PC-9 (cell line): ENCODE measurements around the gene TAF6. TPM values are rescaled to one million over a fixed set of nuclear protein-coding genes. Genes with fewer than 3 reads are reported as not detected.

ENCODE experiments used
- BruUV-seq: library from RNA; stranded (reverse); fragments of 400-500 nt; replicated peaks from 2 replicates; lab custom pipeline; 2021; lab: Mats Ljungman, UMichigan
- CTCF ChIA-PET: fragments of 300-600 bp; sonication (Branson Sonifier 250); formaldehyde crosslinking; loops from one replicate; lab custom pipeline; 2022; ENCODE audit warnings: antibody characterized with exemption; lab: Charles Lee
- POLR2A ChIA-PET: fragments of 300-600 bp; sonication (Branson Sonifier 250); formaldehyde crosslinking; loops from one replicate; lab custom pipeline; 2022; ENCODE audit warnings: antibody characterized with exemption; ENCODE audit not compliant: unreplicated experiment; lab: Charles Lee
- DNase-seq, 2 experiments: peaks; one replicate each; pipeline versions ENCODE4 v3.0.0 to v3.0.0-alpha.2; 2015 to 2022; ENCODE audit warnings: mixed read lengths in 1 of 2
- H2AFZ ChIP-seq: fragments of 200-600 bp; sonication (generic); 2 replicates; pipeline ENCODE4 v1.8.1; 2017; ENCODE audit warnings: antibody characterized with exemption
- H3F3A ChIP-seq: fragments of 200-600 bp; sonication (generic); 2 replicates; pipeline ENCODE4 v1.8.1; 2017; ENCODE audit warnings: antibody characterized with exemption, mild to moderate bottlenecking, low read depth; ENCODE audit not compliant: insufficient read depth
- H3K27ac ChIP-seq: fragments of 200-600 bp; sonication (generic); 2 replicates; pipeline ENCODE4 v1.6.1; 2016; ENCODE audit warnings: mixed run types
- H3K27me3 ChIP-seq: fragments of 200-600 bp; sonication (generic); 2 replicates; pipeline ENCODE4 v1.6.1; 2016; ENCODE audit warnings: low read depth, mixed run types; ENCODE audit not compliant: insufficient read depth
- H3K36me3 ChIP-seq: fragments of 200-600 bp; sonication (generic); 2 replicates; pipeline ENCODE4 v1.6.1; 2016; ENCODE audit warnings: low read depth, mixed run types
- H3K4me1 ChIP-seq: fragments of 200-600 bp; sonication (generic); replicated peaks from 2 replicates; pipeline ENCODE4 v1.6.1; 2016; ENCODE audit warnings: mixed run types; ENCODE audit not compliant: insufficient read depth
- H3K4me2 ChIP-seq: fragments of 200-600 bp; sonication (generic); 2 replicates; pipeline ENCODE4 v1.6.1; 2017; ENCODE audit warnings: mixed run types
- H3K4me3 ChIP-seq: fragments of 200-600 bp; sonication (generic); 2 replicates; pipeline ENCODE4 v1.6.1; 2016; ENCODE audit warnings: mixed run types
- H3K79me2 ChIP-seq: fragments of 200-600 bp; sonication (generic); 2 replicates; pipeline ENCODE4 v1.6.1; 2017; ENCODE audit warnings: low read depth, mixed run types
- H3K9me2 ChIP-seq: fragments of 200-600 bp; sonication (generic); 2 replicates; pipeline ENCODE4 v1.8.1; 2017; ENCODE audit warnings: mild to moderate bottlenecking; ENCODE audit not compliant: insufficient read depth
- H3K9me3 ChIP-seq: fragments of 200-600 bp; sonication (generic); 2 replicates; pipeline ENCODE4 v1.8.1; 2016; ENCODE audit warnings: low read depth; ENCODE audit not compliant: insufficient read depth
- H4K20me1 ChIP-seq: fragments of 200-600 bp; sonication (generic); 2 replicates; pipeline ENCODE4 v1.8.1; 2017; ENCODE audit not compliant: insufficient read depth
- EZH2 ChIP-seq: fragments of 200-600 bp; sonication (generic); IDR thresholded peaks from 2 replicates; pipeline ENCODE4 v1.8.0; 2017; ENCODE audit warnings: antibody characterized with exemption, low read depth
- intact Hi-C: fragments of 100-400 bp; cut with micrococcal nuclease; formaldehyde crosslinking; loops from one replicate; pipeline ENCODE4 v1.10.0; 2022; ENCODE audit not compliant: unreplicated experiment
- total RNA-seq: library from RNA; stranded (reverse); gene quantifications from 2 replicates; pipeline ENCODE4 v1.2.3, GENCODE V29; 2021
- TF ChIP-seq, protein P1 (sequence below): fragments of 200-600 bp; sonication (generic); conservative IDR thresholded peaks from 2 replicates; pipeline ENCODE4 v1.6.1; 2017; ENCODE audit warnings: mixed run types, antibody characterized with exemption, mild to moderate bottlenecking, moderate library complexity

The TAF6 gene
- total RNA-seq, 1 experiment from 2014 or later, result 91.4 TPM

DNA sequence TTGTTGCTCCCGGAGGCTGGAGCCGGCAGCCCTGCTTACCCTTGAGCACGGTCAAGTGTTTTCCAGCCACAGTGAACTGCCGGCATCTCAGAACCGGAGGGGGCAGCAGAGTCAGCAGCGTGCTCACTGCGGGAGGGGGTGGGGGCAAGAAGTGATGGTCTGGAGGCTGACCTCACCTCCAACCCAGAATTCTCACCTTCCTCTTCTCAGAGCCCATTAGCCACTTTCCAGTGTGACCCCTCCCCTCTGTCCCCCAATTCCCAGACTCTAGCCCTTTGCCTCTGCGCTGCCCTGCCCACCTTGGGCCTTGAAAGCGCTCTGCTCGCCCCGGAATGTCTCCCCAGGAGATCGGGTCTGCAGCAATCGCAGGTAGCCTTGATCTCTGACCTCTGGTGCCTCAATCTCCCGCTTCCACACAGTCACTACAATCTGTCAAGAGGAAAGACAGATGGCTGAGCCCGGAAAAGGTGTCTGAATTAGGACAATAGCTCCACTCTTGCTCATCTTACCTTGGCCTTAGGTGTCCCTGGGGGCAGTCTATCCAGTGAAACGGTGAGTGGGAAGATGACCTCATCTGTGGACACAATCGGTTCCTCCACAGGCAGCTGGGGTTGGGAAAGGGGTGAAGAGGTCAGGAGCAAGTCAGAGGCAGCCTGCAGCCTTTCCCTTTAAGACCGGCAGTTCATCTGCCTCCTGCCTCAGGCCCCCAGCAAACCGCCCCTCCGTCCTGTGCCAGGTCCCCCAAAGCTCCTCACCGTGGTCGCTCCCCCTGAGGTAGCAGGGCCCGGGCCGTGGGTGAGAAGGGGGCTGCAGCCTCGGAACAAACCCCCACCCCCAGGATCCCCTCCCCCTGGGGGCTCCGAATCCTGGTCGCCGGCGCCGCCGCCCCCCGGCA, 38.4 kb upstream of the TAF6 start:
- Histone ChIP-seq H3K27ac (peak overlapping the region; percentile 55), H3K79me2 (peaks cover 22% of the 10 kb centered on the region), H3K9me2 (no peaks in the 10 kb centered on the region), H3K36me3 (peaks cover 4% of the 10 kb centered on the region; the same call in 1 of the 2 replicates), H3K4me1 (peaks cover 36% of the 10 kb centered on the region), H4K20me1 (peaks cover 24% of the 10 kb centered on the region), H2AFZ (peak overlapping the region; percentile 80; the same call in 1 of the 2 replicates), H3K4me2 (peak overlapping the region; percentile 82), H3K4me3 (peak overlapping the region; percentile 86), H3F3A (peaks cover 65% of the 10 kb centered on the region), H3K27me3 (no peaks in the 10 kb centered on the region), H3K9me3 (no peaks in the 10 kb centered on the region)
- no peak for TF ChIP-seq EZH2
- TF ChIP-seq, protein P1, sequence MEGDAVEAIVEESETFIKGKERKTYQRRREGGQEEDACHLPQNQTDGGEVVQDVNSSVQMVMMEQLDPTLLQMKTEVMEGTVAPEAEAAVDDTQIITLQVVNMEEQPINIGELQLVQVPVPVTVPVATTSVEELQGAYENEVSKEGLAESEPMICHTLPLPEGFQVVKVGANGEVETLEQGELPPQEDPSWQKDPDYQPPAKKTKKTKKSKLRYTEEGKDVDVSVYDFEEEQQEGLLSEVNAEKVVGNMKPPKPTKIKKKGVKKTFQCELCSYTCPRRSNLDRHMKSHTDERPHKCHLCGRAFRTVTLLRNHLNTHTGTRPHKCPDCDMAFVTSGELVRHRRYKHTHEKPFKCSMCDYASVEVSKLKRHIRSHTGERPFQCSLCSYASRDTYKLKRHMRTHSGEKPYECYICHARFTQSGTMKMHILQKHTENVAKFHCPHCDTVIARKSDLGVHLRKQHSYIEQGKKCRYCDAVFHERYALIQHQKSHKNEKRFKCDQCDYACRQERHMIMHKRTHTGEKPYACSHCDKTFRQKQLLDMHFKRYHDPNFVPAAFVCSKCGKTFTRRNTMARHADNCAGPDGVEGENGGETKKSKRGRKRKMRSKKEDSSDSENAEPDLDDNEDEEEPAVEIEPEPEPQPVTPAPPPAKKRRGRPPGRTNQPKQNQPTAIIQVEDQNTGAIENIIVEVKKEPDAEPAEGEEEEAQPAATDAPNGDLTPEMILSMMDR, result no peak
- CTCF ChIA-PET, result no interaction called here
- peak; percentile 58 to 86 for DNase-seq
- intact Hi-C loops, result no loop called here
- BruUV-seq, result TSS peak; percentile 25
- POLR2A ChIA-PET, result interaction anchor here (0.5 to 1.1 kb wide), 4 partner anchors 10 to 238 kb away, joined by 3 to 5 read pairs (median 4); partner anchors contain the start of gene MBLAC1

DNA sequence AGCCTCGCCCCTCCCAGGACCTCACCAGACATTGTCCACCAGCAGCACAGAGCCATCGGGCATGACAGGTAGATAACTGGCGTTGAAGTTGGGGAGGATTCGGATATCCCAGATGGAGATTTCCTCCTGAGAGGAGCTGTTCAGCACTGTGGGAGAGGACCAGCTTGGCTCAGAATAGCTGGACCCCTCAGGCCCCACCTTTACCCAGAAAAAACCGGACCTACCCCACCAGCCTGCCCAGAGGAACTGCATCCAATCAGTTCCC, 37.8 kb upstream of the TAF6 start:
- Histone ChIP-seq H4K20me1 (peaks cover 24% of the 10 kb centered on the region), H3K36me3 (peaks cover 4% of the 10 kb centered on the region; the same call in 1 of the 2 replicates), H3F3A (peaks cover 68% of the 10 kb centered on the region), H3K4me1 (peaks cover 35% of the 10 kb centered on the region), H3K4me3 (peak overlapping the region; percentile 86; the same call in 1 of the 2 replicates), H3K4me2 (peak overlapping the region; percentile 82), H3K27ac (peak overlapping the region; percentile 55; the same call in 1 of the 2 replicates), H3K9me2 (no peaks in the 10 kb centered on the region), H3K9me3 (no peaks in the 10 kb centered on the region), H2AFZ (no peak overlapping the region), H3K79me2 (peaks cover 22% of the 10 kb centered on the region), H3K27me3 (no peaks in the 10 kb centered on the region)
- BruUV-seq, result no TSS peak
- CTCF ChIA-PET, result no interaction called here
- no peak for DNase-seq
- POLR2A ChIA-PET, result interaction anchor here (0.5 to 0.9 kb wide), 2 partner anchors 9 to 237 kb away, joined by 4 to 5 read pairs; no protein-coding TSS in a partner anchor
- TF ChIP-seq, protein P1, result no peak
- intact Hi-C loops, result no loop called here

DNA sequence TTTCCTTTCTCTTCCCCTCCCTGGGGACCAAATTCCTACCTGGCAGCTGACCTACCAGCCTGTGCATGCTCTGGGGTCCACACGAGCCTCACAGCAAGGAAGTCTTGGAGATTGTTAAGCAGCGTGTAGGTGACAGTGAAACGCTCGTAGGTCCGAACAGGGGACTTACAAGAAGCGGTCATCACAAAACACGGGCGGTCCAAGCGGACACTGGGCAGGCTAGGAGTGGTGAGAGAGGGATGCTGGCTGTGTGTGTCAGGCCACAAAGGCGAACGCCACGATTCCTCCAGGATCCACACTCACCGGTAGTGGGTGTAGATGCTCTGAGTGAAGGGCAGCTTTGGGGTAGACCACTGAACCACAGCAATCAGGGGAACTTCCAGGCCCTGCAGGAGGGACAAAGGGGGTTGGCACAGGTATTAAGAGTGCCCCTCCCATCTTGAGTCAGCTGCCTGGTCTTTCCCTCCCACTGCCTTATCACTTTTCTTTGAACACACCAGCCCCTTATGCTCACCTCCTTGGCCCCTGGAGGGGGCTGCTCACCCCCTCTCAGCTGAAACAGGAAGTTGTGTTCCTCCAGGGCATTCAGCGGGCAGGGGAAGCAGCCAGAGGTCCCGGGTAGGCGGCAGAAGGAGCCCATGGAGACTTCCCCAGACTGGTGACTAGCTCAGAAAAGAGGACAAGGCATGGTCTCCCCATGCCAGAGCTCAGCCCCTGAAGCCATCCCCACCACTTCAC, 37.3 kb upstream of the TAF6 start:
- Histone ChIP-seq H3K79me2 (peaks cover 22% of the 10 kb centered on the region), H3K4me2 (peak overlapping the region; percentile 82), H3K27ac (no peak overlapping the region), H3K36me3 (peaks cover 4% of the 10 kb centered on the region; the same call in 1 of the 2 replicates), H3K4me1 (peaks cover 35% of the 10 kb centered on the region), H2AFZ (no peak overlapping the region), H3K9me2 (no peaks in the 10 kb centered on the region), H3K9me3 (no peaks in the 10 kb centered on the region), H4K20me1 (peaks cover 24% of the 10 kb centered on the region), H3K4me3 (peak overlapping the region; percentile 86; the same call in 1 of the 2 replicates), H3F3A (peaks cover 70% of the 10 kb centered on the region), H3K27me3 (no peaks in the 10 kb centered on the region)
- intact Hi-C loops, result no loop called here
- TF ChIP-seq EZH2, result no peak
- TF ChIP-seq, protein P1, result no peak
- ChIA-PET CTCF (no interaction called here), POLR2A (interaction anchor here (0.5 to 0.9 kb wide), 2 partner anchors 9 to 237 kb away, joined by 4 to 5 read pairs; no protein-coding TSS in a partner anchor)
- BruUV-seq, result no TSS peak
- no peak for DNase-seq
